Heart left ventricle (tissue), 16 donors: ENCODE measurements around the gene HDAC4. TPM values are rescaled to one million over a fixed set of nuclear protein-coding genes. Genes with fewer than 3 reads are reported as not detected.

ENCODE experiments used
- ATAC-seq, 4 donors: fragments of 200-7000 bp; cut with Tn5 transposase; one replicate each; pipeline ENCODE4 v1.9.1; 2020 to 2022; ENCODE audit warnings: moderate library complexity in 4 of 4, mild to moderate bottlenecking in 3 of 4, moderate number of reproducible peaks in 1 of 4
- DNase-seq, 5 donors: peaks; one replicate each; pipeline ENCODE4 v3.0.0-alpha.2; 2020
- H3K27ac ChIP-seq, 12 donors: fragments of 200-600 bp; sonication (generic) in 4 of 12; one replicate each; pipeline versions ENCODE4 v1.5.0 to v1.8.0; 2016 to 2022; ENCODE audit warnings: mild to moderate bottlenecking in 2 of 12
- H3K27me3 ChIP-seq, 9 donors: fragments of 200-600 bp; sonication (generic) in 2 of 9; one replicate each; pipeline versions ENCODE4 v1.5.1 to v1.8.0; 2016 to 2022; ENCODE audit warnings: mild to moderate bottlenecking in 3 of 9
- H3K36me3 ChIP-seq, 9 donors: fragments of 200-600 bp; sonication (generic) in 2 of 9; one replicate each; pipeline versions ENCODE4 v1.5.0 to v1.8.0; 2018 to 2022; ENCODE audit warnings: mild to moderate bottlenecking in 2 of 9
- H3K4me1 ChIP-seq, 12 donors: fragments of 200-600 bp; sonication (generic) in 4 of 12; one replicate each; pipeline versions ENCODE4 v1.5.0 to v1.8.0; 2016 to 2022; ENCODE audit warnings: mild to moderate bottlenecking in 3 of 12
- H3K4me3 ChIP-seq, 12 donors: fragments of 200-600 bp; sonication (generic) in 4 of 12; one replicate each; pipeline versions ENCODE4 v1.5.0 to v1.8.0; 2017 to 2022; ENCODE audit warnings: mild to moderate bottlenecking in 9 of 12, moderate library complexity in 4 of 12
- H3K9me3 ChIP-seq, 12 donors: fragments of 200-600 bp; sonication (generic) in 4 of 12; one replicate each; pipeline versions ENCODE4 v1.5.0 to v1.8.0; 2016 to 2022; ENCODE audit warnings: mild to moderate bottlenecking in 1 of 12
- CTCF ChIP-seq, 12 donors: fragments of 200-600 bp; sonication (generic) in 4 of 12; IDR thresholded peaks; one replicate each; pipeline versions ENCODE4 v1.5.0 to v1.8.0; 2018 to 2022; ENCODE audit warnings: antibody characterized with exemption in 12 of 12, mild to moderate bottlenecking in 5 of 12
- POLR2A ChIP-seq, 2 donors: fragments of 450-650 bp; IDR thresholded peaks; one replicate each; pipeline ENCODE4 v1.6.1; 2017; ENCODE audit warnings: antibody characterized with exemption in 2 of 2, mild to moderate bottlenecking in 2 of 2, moderate library complexity in 2 of 2
- WGBS, 4 donors: extraction: QIAGEN DNeasy Blood & Tissue Kit in 2 of 4; methylation state at CpG; one replicate each; pipeline versions ENCODE4 v1.1.5 to v1.1.7; 2013 to 2018; 5-methylcytosine and 5-hydroxymethylcytosine counted together
- intact Hi-C, 10 donors: fragments of 100-400 bp; cut with DNase I; formaldehyde crosslinking; loops; one replicate each; pipeline versions ENCODE4 v1.11.1 to v1.14.2; 2022
- polyA plus RNA-seq, 2 donors: library from polyadenylated mRNA; stranded (reverse); fragments of 200-250 nt; gene quantifications; one replicate each; pipeline ENCODE4 v1.2.3, GENCODE V29; 2013
- total RNA-seq, 9 donors: library from RNA; depleted of rRNA in 2 of 9; stranded (reverse); fragments of >200 nt in 2 of 9; fragmentation: NEBNext Ultra II Directional in 3 of 9; extraction: Animal tissue kit (Norgen Biotek cat#: 25700) in 3 of 9; gene quantifications; one replicate each; pipeline versions ENCODE4 v1.1.0 to v1.2.4, GENCODE V29; 2016 to 2023
- donor health status: ischemic (EF 13 %, LVEDD 7.1; RV severe dilation, severe dysfunction).
- donor health status: healthy with polysubstance abuse.
- donor health status: DM: no; HTN: yes; CAD: no.
- donor health status: DM: no; HTN: no; CAD: no.
- donor health status: ischemic (EF 25% LVEDD 6.9; RV normal size, moderate dysfunction).
- donor health status: ischemic (EF 25% LVEDD 5.7; RV mildly dilated, moderate dysfunction).
- donor health status: healthy.
- donor health status: DM: yes; HTN: yes; CAD: no.
- donor health status: ischemic (EF 35%, LVEDD 5.7; RV mildly dilated, moderate dysfunction).
- donor health status: nonischemic (EF 11% LVEDD 7.7; RV severe dilation, severe dysfunction).
- donor health status: DM: yes; HTN: yes; CAD: no.
- donor health status: PGD.
- donor health status: ischemic (EF 29% LVEDD 5.4; RV normal size, mild dysfunction).
- donor health status: nonischemic (EF 23%, LVEDD 6.1; RV moderate dilation, normal function).

Gene HDAC4
- total and polyA plus RNA-seq, 11 donors = 13.9 to 37.6 (median 27.5) TPM

- Histone ChIP-seq H3K9me3 (no peaks in the 10 kb centered on the region), H3K36me3 (peaks cover 0 to 95% (median 63%) of the 10 kb centered on the region in 9 donors), H3K27me3 (no peaks in the 10 kb centered on the region), H3K27ac (no peak overlapping the region), H3K4me1 (peaks cover 0 to 12% (median 0%) of the 10 kb centered on the region in 12 donors), H3K4me3 (no peak overlapping the region)
- DNase-seq = peak in 1 of 5 donors; percentile 63
- ATAC-seq = no peak
- WGBS, 4 donors = 95 to 97% (median 97%) methylated on average over 28 to 29 of the region's 29 CpGs
- TF ChIP-seq POLR2A (IDR thresholded peaks at IDR 0.05) = no peak
- no peak for TF ChIP-seq CTCF (IDR thresholded peaks at IDR 0.05)
- intact Hi-C loops = no loop called here
These were observed 261.3 kb downstream of the HDAC4 start for GRCh38 chr2:239139566-239139965.

GRCh38 chr2:239139101-239139500, 261.7 kb downstream of the HDAC4 start:
- intact Hi-C loops = no loop called here
- ATAC-seq (no peak), DNase-seq (peak in 1 of 5 donors; percentile 52)
- 91 to 97% (median 95%) methylated on average over 16 of the region's 16 CpGs for WGBS, 4 donors
- TF ChIP-seq CTCF (IDR thresholded peaks at IDR 0.05) = no peak
- no peak for TF ChIP-seq POLR2A (IDR thresholded peaks at IDR 0.05)
- Histone ChIP-seq H3K4me3 (no peak overlapping the region), H3K4me1 (peaks cover 0 to 12% (median 0%) of the 10 kb centered on the region in 12 donors), H3K27me3 (no peaks in the 10 kb centered on the region), H3K36me3 (peaks cover 0 to 95% (median 63%) of the 10 kb centered on the region in 9 donors), H3K9me3 (no peaks in the 10 kb centered on the region), H3K27ac (peak overlapping the region in 1 of 12 donors; percentile 22)

- DNase-seq (peak in 1 of 5 donors; percentile 38), ATAC-seq (no peak)
- peaks cover 0 to 12% (median 0%) of the 10 kb centered on the region in 12 donors for H3K4me1 ChIP-seq
- intact Hi-C loops = no loop called here
- 82 to 95% (median 94%) methylated on average over 10 to 15 of the region's 15 CpGs for WGBS, 4 donors
- no peak overlapping the region for H3K4me3 ChIP-seq
- TF ChIP-seq CTCF (IDR thresholded peaks at IDR 0.05) (no peak), POLR2A (IDR thresholded peaks at IDR 0.05) (no peak)
- no peaks in the 10 kb centered on the region for H3K27me3 ChIP-seq
- peaks cover 0 to 95% (median 63%) of the 10 kb centered on the region in 9 donors for H3K36me3 ChIP-seq
- peak overlapping the region in 1 of 12 donors; percentile 25 for H3K27ac ChIP-seq
- no peaks in the 10 kb centered on the region for H3K9me3 ChIP-seq
These were observed 262.2 kb downstream of the HDAC4 start for GRCh38 chr2:239138610-239139009.

- Histone ChIP-seq H3K27me3 (no peaks in the 10 kb centered on the region), H3K4me3 (no peak overlapping the region), H3K4me1 (peaks cover 0 to 12% (median 0%) of the 10 kb centered on the region in 12 donors), H3K9me3 (no peaks in the 10 kb centered on the region), H3K36me3 (peaks cover 0 to 95% (median 63%) of the 10 kb centered on the region in 9 donors), H3K27ac (peak overlapping the region in 1 of 12 donors; percentile 25)
- intact Hi-C loops = no loop called here
- DNase-seq (no peak), ATAC-seq (peak in 1 of 4 donors; percentile 8)
- WGBS, 4 donors = 75 to 87% (median 77%) methylated on average over 3 of the region's 3 CpGs
- TF ChIP-seq POLR2A (IDR thresholded peaks at IDR 0.05) (no peak), CTCF (IDR thresholded peaks at IDR 0.05) (no peak)
These were observed 262.9 kb downstream of the HDAC4 start for GRCh38 chr2:239137898-239138283.
